Stimulated activated CD4-positive, alpha-beta T cell treated with anti-CD3 and anti-CD28 coated beads, Interleukin-2, amount 100 ng/mL, for 24 hours (primary cell): Measurements from ENCODE around the gene LEF1.

ENCODE experiments used
- DNase-seq, 2 donors: peaks; one replicate each; pipeline ENCODE4 v3.0.0-alpha.2; 2020

LEF1 gene

DNA sequence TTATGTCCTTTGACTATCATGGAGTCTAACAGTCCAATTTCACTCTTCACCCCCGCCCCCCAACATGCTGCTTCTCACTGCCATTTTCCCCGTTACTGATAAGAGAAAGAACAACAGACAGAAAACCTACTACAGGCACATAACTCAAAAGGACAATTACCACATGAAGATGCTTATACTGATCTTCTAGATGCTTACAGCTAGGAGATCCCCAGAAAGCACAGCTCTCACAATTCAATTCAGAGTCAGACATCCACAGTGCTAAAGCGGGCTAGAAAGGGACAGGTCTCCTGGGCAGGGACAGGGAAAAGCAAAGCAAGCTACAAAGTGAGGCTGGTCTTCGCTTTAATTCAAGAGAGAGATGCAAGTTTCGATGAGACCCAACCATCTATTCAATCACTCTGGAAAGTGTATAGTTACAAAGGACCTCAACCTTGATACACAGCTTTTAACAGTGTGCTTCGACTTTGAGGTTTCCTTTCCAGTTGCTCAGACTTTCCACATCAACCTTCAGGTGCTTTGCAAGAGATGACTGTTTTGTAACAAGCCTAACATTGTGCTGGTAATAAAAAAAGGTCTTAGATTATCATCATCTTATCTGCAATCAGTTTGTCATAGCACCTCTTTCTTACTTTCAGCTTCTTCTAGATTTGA, 60.9 kb downstream of the LEF1 start:
- DNase-seq: peak; percentile 38 to 39

DNA sequence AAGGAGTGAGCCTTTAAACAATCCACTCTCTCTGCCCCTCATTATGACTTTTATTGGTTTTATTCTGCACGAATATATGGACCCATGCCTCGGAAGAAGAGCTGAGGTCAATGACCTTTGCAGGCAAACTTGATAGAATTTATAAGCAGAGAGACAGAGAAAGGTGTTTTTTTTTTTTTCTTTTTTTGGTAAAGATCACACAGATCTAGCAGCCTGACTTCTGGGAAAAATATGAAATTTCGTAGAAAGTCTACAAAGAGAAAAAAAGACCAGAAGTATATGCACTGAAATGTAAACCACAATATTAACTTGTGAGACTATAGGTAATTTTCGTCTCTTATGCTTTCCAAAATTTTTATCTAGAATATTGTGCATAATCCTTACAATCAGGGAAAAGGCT, 61.6 kb downstream of the LEF1 start:
- DNase-seq: no peak

DNA sequence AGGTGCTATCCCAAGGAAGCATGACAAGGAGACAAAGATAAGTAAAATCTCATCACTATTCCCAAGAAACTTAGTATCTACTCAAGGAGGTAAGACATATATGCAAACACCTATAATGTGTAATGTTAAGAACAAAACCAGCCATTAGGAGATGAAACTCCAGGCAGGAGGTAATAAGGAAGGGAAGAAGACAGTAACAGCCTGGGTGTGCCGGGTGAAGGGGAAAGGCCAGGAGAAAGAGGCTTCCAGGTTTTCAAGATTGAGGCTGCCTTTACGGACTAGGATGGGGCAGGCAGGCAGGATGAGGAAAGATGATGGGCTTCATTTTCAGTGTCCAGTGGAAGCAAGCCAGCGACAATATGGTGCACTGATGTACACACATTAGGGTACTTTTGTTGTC, 62.5 kb downstream of the LEF1 start:
- no peak for DNase-seq

DNA sequence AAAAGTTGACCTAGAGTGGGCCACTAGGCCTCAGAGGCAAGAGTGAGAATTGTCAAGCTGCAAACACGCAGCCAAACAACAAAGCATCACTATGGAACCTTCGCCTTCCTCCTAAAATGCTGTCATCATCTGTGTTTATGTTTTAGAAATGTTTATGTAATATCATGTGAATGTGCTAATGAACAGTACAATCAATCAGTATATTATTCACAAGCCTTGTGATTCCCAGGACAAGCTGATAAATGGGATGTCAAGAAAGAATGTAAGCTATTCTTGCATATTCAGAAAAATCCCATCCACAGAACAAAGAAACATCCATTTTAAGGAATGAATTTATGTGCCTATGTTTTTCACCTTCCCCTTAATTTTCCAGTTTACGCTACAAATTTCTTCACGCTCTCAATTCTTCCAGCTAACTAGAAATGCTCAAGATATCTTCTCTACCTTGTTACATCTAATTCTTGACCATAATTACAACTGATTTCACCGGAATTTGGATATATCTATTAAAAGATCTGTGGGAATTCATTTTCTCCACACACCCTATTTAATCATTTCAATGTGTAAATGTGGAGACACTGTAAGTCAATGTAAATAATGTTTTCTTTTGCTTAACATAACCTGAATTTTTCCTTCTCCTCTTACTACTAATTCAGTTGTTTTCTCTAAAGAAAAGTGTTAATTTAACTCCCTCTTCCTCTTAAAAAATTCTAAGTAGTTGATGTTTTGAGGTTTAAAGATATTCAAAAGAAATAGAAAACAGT, 65.5 kb downstream of the LEF1 start:
- DNase-seq: no peak

DNA sequence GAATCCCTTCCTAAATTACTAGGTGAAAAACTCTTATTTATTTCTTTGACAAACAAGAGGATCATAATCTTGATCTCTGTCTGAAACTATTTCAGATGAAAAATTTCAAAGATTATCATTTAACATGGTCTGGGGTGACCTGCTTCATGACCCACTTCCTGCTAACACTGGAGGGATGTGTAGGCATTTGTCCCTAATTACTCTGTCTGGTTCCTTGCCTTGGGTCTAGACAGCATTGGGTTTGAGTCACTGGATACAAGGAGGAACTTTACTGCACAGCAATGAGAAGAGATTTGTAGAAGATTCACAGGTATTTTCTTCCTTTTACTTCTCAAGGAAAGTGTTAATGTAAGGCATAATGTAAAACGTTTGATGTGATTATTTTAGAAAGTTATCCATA, 67.9 kb downstream of the LEF1 start:
- no peak for DNase-seq

DNA sequence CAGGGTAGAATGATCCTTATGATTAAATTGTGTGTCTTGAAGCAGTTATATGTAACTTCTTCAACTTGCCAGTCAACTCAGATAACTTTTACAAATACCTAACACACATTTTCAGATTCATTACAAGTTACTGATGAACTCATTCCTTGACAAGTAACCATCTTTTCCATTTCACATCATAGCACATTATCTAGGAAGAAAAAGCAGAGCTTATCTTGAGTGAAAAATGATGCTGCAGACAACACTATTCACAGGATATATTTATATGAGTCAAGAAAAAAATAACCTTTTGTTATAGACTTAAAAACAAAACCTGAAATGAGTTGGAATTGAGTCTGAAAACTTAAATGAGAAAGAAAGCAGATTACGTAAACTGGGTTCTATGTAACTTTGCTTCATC, 68.9 kb downstream of the LEF1 start:
- DNase-seq: no peak

DNA sequence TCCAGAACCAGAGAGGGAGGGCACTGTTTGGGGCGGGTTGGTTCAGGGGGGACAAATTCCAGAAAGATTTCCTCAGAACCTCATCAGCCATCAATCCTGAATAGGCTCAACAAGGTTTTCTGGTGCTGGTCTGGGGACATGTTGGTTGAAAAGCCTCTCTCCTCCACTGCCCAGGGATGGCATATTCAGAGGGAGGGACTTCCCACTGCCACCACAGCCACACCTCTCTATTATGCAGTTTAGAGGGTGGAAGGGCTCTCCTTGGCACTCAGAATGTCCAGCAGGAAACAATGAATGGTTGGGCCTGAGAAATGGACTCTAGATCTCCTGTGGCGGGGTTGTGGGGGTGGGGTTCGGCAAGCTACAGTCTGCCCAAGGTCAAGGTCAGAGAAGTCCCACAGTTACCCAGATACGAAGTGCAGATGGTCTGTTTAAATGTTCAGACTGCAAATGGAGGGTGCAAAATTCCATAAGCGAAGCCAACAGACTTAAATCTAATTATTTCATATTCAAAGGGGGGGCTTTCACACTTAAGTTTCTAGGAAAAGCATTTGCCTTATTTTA, 70.7 kb downstream of the LEF1 start:
- DNase-seq: no peak

DNA sequence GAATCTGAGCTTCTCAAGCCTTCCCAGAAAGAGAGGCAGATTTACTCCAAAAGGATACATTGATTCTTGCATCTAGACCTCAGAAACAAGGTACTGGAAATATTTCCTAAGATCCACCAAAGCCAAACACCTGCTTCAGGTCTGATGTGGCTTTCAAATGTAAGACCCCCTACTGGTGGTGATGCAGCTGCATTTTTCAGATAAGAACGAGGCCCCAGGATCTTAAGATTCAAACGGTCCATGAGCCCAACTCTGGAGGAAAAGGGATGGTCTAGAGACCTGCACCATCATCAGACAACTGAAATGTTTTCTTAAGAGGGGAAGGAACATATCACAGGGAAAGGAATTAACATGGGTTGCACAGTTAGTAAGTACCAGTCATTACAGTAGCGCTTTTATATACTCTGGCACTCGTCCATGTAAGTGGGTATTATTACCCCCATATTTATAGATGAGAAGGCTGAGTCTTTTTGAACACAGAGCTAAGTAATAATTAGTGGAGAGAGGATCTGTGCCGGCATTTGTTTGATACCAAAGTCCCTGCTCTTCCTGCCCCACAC, 73.7 kb downstream of the LEF1 start:
- no peak for DNase-seq

DNA sequence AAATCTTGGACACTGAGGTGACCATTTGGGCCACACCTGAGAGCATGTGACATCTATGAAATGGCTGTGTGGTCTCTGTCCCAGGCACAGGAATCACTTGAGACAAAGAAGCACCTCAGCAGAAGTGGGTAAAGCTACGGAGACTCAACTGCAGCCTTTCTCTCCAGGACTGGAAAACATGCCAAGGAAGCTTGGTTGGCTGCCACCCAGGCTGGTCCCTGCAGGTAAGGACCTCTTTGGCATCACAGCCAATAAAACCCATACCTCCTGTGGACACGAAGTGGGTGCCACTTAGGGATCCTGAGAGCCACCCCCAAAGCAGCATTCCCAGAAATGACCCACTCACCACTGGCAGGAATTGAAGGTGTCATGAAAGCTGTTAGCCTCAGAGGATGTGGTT, 74.6 kb downstream of the LEF1 start:
- no peak for DNase-seq

DNA sequence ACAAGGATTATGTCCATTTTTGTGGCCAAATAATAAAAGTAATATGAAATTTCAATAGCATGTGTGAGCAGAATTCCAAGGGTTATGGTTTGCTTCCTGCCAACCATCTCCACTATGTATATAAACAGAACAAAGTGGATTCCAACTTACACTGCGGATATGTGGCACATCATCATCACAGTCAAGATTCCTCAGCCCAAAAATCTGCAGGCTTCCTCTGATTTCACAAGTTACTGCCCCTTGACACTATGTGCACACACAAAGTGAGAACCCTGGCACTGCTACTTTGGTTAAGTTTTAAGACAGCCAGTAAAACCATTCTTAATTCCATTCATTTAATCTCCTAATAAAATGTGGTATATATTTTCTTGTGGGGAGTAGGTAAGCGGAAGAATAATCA, 76.4 kb downstream of the LEF1 start:
- no peak for DNase-seq

DNA sequence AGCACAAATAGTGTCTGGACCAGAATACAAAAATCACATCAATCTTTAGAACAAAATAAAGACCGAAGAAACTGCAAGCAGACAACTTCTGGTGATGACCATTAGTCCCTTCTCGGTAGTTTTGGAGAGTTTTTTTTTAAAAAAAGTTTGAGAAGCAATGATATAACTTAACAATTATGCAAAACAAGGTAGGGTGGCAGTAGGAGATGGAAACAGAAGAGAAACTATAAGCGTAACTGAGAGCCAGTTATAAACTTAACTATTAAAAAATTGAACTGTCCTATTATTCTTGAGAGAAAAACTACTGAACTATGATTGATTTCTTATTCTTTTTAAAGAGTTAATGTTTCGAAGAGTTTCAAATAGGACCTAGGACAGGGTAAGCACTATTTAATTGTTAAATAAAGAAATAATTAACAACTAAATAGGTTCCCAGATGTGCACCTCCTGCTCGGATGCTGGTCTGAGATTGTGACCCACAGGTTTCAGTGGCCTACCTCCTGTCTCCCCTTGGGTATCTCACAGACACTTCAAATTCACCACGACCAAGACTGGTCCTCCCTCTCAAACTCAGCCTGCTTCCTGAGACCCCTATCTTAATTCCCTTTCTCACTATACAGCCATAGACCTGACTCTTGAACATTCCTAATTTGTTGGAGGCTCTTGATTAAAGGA, 81.3 kb downstream of the LEF1 start:
- no peak for DNase-seq

DNA sequence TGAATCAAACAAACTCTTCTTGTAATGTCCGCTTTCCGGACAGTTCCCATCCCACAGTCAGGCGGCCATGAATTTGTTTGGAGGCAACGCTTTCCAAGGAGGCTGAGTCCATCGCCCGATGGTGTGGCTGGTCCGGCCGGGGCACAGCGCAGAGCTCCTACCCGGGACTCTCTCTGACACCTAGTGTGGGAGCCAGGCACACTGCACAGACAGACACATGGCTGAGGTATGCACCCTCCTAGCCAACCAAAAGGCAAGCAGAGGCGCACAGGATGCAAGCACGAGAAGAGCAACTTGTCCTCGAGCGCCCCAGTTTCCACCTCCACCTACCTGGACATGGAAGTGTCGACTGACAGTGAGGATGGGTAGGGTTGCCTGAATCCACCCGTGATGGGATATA, 87.5 kb downstream of the LEF1 start:
- peak in 1 of 2 donors; percentile 27 for DNase-seq

DNA sequence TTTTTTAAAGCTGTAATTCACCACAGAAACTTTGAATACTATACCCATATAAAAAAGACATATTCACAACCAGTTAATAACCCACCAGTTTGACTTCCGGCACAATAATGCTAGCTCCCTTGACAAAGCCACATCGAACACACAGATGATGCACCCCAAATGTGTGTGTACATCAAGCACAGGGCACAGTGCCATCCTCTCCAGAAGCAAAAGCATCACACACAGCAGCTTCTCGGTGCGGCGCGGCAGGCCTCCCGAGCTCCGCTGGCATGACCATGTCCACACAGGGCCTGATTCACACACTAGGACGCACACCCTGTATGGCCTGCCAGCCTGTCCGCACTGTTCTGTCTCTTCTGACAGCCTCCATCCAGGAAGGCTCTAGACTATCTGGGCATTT, 88.0 kb downstream of the LEF1 start:
- peak; percentile 40 to 46 for DNase-seq

DNA sequence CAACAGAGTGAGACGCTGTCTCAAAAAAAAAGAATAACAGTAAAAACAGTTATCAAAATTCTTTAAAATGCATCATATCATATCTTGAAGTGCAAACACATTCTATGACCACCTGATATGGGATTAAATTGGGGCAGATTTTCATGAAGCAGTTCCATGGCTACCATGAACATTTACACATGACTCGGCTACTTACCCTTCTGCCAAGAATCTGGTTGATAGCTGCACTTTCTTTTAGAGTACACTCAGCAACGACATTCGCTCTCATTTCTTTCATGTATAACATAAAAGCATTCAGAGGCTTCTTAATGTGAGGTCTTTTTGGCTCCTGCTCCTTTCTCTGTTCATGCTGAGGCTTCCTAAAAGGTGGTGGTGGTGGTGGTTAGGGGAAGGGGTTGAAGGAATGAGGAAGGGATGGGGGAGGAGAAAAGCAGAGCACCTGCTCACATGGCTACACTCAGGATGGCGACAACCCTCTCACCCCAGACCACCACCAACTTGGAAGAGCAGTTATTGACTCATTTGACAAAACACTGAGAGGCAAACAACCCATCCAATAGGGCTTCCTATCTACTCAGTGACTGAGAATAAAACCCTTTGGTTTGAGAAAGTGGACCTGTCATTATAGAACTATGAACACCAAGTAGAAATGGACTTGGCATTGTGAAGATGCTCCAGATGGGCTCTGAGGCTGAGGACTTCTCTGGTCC, 90.6 kb downstream of the LEF1 start:
- DNase-seq: no peak

DNA sequence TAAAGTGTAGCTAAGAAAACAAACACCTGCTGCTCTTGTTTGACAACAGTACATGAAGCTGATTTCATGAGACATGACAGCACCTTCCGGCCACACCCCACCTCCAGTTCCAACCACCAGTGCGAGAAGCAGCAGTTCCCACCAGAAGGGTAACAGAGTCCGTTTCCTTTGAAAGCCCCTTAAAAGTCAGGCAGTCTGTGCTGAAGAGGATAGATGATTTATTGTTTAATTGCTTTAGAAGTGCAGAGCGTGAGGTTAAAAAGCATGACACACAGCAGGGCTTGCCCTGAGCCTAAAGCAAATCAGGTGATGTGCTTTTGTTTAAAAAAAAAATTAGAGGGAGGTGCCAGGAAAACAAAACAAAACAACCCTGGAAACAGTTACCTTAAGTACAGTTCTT, 96.4 kb downstream of the LEF1 start:
- peak; percentile 45 to 54 for DNase-seq

DNA sequence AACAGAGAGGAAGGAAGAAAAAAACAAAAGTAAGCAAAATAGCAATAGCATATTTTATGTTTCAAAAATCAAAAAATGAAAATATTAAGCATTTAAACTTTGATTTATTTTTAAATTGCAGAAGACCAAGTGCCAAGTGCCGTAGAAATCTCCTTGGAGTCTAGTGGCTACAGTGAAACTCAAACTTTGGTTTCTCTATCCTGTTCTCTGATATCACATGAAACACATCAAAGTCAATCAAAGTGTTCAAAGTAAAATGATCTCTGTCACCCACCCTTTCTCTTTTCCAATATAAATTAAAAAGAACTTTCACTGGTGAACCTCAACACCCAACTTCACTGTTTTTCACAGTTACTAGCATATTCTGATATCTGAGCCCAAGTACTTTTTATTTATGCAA, 98.0 kb downstream of the LEF1 start:
- no peak for DNase-seq

DNA sequence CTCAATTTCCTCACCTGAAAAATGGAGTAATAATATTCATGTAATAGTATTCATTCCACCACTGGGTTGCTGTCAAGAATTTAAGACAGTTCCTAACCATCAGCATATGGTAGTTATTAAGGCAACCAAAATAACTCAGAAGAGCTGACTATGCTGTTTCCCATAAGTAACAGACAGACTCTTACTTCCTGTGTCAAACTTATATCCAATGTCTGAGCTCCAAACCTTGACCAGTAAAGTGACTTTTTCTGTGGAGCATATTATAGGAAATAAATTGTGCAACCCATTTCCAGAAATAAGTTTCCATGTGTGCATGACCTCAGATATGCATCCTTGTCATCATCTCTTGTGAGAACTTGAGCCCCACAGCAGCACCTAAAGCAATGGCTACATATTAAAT, 100.3 kb downstream of the LEF1 start:
- no peak for DNase-seq

DNA sequence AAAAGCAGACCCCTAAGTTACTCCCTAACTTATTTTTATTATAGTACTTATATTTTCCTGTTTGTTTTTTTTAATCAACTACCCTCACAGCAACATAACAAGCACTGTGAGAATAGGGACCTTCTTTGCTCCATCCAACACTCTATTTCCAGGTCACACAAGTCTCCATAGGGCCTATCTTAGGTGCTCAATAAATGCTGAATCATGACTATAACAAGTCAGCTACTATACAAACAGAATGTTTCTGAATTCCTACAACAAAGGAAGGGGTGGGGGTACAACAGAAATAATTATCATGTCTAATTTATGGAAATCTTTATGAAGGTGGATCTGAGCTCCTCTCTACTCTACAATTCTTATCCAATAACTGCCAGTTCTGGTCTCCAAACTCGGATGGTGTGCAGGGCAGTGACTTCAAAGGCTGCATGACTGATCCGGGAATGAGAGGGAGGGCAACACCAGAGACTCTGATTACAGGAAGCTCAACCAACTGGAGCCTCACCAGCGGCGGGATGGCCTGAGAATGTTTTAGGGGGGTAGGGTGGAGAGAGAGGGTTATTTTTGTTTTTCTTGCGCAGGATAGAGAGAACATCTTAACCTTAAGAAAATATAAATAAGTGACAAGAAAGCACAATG, 107.9 kb downstream of the LEF1 start:
- no peak for DNase-seq

DNA sequence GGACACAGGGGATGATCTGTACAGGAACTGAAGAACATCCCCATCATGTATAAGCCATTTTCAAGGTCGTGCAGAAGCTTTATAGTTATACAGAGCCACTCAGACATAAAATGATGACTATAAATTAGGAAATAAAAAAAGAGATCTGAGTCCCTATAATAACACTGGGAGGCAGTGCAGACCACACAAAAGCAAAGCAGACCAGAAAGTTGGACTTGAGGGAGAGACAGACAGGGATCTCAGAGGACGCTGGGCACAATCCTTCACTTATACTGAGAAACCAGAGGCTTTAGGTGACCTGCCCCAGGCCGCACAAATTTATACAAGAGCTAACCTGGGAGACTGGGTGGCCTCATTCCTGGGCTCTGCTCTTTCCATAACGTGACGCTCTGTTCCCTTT, 108.6 kb downstream of the LEF1 start:
- DNase-seq: no peak

DNA sequence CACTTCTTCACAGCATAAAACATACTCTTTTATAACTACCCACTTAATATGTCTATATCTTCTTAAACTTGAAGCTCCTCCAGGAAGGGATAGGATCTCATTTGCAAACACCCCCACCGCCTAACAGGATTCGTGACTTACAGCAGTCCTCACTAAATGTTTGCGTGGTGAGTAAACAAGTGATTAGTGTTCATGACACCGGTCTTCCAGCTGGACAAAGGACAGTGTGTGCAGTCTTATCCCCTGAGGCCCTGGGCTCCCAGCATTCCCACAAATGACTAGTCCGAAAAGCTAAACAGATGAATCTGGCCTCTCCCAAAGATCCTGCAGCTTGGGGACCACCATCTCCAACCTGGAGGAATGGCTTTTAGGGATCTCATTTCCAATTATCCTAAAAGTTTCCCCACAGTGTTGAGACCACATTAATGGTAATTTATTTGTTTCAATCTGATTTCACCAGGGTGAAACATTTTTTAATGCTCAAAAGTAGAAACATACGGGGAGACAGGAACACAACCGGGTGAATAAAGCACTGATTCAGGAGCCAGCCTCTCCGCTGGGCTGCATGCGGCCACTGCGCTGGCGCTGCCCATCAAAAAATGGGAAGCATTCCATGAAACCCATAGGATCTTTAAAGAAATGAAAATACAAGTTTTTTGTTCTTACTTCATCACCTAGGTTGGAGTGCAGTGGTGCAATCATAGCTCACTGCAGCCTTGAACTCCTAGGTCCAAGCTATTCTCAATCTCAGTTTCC, 109.9 kb downstream of the LEF1 start:
- no peak for DNase-seq

DNA sequence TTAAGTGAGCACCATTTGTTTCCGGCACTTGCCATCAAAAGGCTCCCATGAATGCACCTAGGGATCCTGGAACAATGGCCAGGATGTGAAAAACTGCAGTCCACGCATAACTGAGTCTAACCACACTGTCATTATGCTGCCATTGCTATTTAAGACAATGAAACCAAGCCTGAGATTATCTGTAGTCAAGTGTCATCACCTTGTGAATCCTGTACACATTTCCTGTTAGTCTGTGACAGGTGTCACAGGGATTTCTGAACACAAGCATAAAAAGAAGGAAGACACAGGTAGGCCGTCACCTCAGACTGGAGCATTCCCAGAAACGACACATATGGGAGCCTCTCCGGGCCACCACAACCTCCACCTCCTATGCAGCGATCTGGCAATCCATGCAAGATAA, 112.3 kb downstream of the LEF1 start:
- DNase-seq: no peak

DNA sequence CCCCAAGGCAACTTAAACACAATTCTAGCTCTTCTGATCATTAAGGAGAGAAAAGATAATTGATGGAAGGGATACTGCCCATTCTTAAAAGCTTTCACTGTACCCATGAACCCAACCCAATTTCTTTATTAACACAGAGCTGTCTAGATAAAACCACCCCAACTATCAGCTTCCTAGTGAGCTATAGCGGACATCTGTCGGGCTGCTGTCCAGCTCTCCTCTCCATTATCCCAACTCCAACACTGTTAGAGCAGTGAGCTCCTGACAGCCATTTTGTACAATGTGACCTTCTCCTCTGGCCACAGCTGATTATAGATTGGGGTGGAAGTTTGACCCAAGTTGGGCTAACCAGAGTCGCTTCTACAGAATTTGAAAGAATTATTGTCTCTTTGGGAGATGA, 112.9 kb downstream of the LEF1 start:
- no peak for DNase-seq
